Fibroblast of lung (primary cell): ENCODE measurements around the gene TMEM154. TPM values are rescaled to one million over a fixed set of nuclear protein-coding genes. Genes with fewer than 3 reads are reported as not detected.

Experiments
- DNase-seq, 2 donors: peaks; one replicate each; pipeline versions ENCODE4 v3.0.0 to v3.0.0-alpha.2; 2010; ENCODE audit warnings: low read depth in 2 of 2
- H2AFZ ChIP-seq: 2 replicates; pipeline ENCODE4 v1.5.1; 2012; ENCODE audit warnings: low read length, control low read depth, inconsistent platforms
- H3K27ac ChIP-seq: 2 replicates; pipeline ENCODE4 v1.5.1; 2011; ENCODE audit warnings: low read length, control low read depth; ENCODE audit not compliant: insufficient read depth
- H3K27me3 ChIP-seq: 2 replicates; pipeline ENCODE4 v1.5.1; 2011; ENCODE audit warnings: mild to moderate bottlenecking, low read length; ENCODE audit not compliant: control insufficient read depth, insufficient read depth
- H3K36me3 ChIP-seq: 2 replicates; pipeline ENCODE4 v1.5.1; 2011; ENCODE audit warnings: low read length; ENCODE audit not compliant: control insufficient read depth, insufficient read depth
- H3K4me1 ChIP-seq: 2 replicates; pipeline ENCODE4 v1.5.1; 2011; ENCODE audit warnings: low read length; ENCODE audit not compliant: control insufficient read depth, insufficient read depth; ENCODE audit errors: extremely low read depth
- H3K4me2 ChIP-seq: 2 replicates; pipeline ENCODE4 v1.5.1; 2011; ENCODE audit warnings: low read length, control low read depth; ENCODE audit not compliant: insufficient read depth; ENCODE audit errors: extremely low read depth
- H3K4me3 ChIP-seq, 4 experiments: fragments of 200-600 bp in 1 of 4; sonication (generic) in 1 of 4; replicated peaks in 1 of 4; 2 replicates each; pipeline ENCODE4 v1.5.1; 2011 to 2016; ENCODE audit warnings: low read length in 4 of 4, low read depth in 3 of 4, mild to moderate bottlenecking in 3 of 4, control low read depth in 2 of 4, inconsistent platforms in 1 of 4, mixed read lengths in 1 of 4; ENCODE audit not compliant: insufficient read depth in 1 of 4; ENCODE audit errors: control extremely low read depth in 1 of 4
- H3K79me2 ChIP-seq: 2 replicates; pipeline ENCODE4 v1.5.1; 2012; ENCODE audit warnings: mild to moderate bottlenecking, low read length, inconsistent platforms; ENCODE audit not compliant: control insufficient read depth, insufficient read depth
- H3K9ac ChIP-seq: 2 replicates; pipeline ENCODE4 v1.5.1; 2011; ENCODE audit warnings: mild to moderate bottlenecking, low read length, control low read depth; ENCODE audit not compliant: insufficient read depth
- H3K9me3 ChIP-seq: 2 replicates; pipeline ENCODE4 v1.5.1; 2012; ENCODE audit warnings: low read depth, low read length; ENCODE audit not compliant: control insufficient read depth, insufficient read depth
- H4K20me1 ChIP-seq: 2 replicates; pipeline ENCODE4 v1.5.1; 2011; ENCODE audit warnings: low read length; ENCODE audit not compliant: control insufficient read depth, insufficient read depth; ENCODE audit errors: extremely low read depth
- EZH2 ChIP-seq: IDR thresholded peaks from 2 replicates; pipeline ENCODE4 v1.5.1; 2012; ENCODE audit warnings: low read length, control low read depth, mild to moderate bottlenecking; ENCODE audit errors: missing control alignments
- polyA plus RNA-seq, 2 donors: library from polyadenylated mRNA; depleted of rRNA in 1 of 2; stranded (reverse) in 1 of 2; unstranded in 1 of 2; fragments of >200 nt; gene quantifications; 2 replicates each; pipeline ENCODE4 v1.2.1, GENCODE V29; 2011 to 2012; ENCODE audit warnings: missing spikeins in 1 of 2
- total RNA-seq: library from RNA; depleted of rRNA; stranded (reverse); fragments of >200 nt; gene quantifications from 2 replicates; pipeline ENCODE4 v1.2.1, GENCODE V29; 2014
- TF ChIP-seq, protein P1 (sequence below), 2 donors: IDR thresholded peaks in 1 of 2; conservative IDR thresholded peaks in 1 of 2; 1 replicate in 1 of 2; 2 replicates in 1 of 2; pipeline ENCODE4 v1.5.1; 2011 to 2012; ENCODE audit warnings: low read length in 2 of 2, control low read depth in 1 of 2, inconsistent platforms in 1 of 2, low read depth in 1 of 2, mild to moderate bottlenecking in 1 of 2

Gene TMEM154
- total and polyA plus RNA-seq, 2 donors (not counting 1 experiment from before 2014, with no cell fraction given): 0.50 to 3.7 TPM

- Histone ChIP-seq H3K36me3 (no peaks in the 10 kb centered on the region), H3K4me1 (no peaks in the 10 kb centered on the region), H3K4me3 (no peak overlapping the region), H2AFZ (no peak overlapping the region), H3K27me3 (peaks cover 2% of the 10 kb centered on the region), H4K20me1 (no peaks in the 10 kb centered on the region), H3K27ac (no peak overlapping the region), H3K4me2 (no peak overlapping the region), H3K9ac (no peak overlapping the region), H3K9me3 (no peaks in the 10 kb centered on the region), H3K79me2 (no peaks in the 10 kb centered on the region)
- no peak for TF ChIP-seq EZH2
- TF ChIP-seq, protein P1, sequence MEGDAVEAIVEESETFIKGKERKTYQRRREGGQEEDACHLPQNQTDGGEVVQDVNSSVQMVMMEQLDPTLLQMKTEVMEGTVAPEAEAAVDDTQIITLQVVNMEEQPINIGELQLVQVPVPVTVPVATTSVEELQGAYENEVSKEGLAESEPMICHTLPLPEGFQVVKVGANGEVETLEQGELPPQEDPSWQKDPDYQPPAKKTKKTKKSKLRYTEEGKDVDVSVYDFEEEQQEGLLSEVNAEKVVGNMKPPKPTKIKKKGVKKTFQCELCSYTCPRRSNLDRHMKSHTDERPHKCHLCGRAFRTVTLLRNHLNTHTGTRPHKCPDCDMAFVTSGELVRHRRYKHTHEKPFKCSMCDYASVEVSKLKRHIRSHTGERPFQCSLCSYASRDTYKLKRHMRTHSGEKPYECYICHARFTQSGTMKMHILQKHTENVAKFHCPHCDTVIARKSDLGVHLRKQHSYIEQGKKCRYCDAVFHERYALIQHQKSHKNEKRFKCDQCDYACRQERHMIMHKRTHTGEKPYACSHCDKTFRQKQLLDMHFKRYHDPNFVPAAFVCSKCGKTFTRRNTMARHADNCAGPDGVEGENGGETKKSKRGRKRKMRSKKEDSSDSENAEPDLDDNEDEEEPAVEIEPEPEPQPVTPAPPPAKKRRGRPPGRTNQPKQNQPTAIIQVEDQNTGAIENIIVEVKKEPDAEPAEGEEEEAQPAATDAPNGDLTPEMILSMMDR (conservative IDR thresholded peaks at IDR 0.05 in 1 of 2, IDR thresholded peaks at IDR 0.05 in 1 of 2; ENCODE audit: low read depth in 1 of 2, low read length in 2 of 2): no peak
- DNase-seq: no peak
Measured at GRCh38 chr4:152693871-152694270, 14.1 kb upstream of the TMEM154 start.

GRCh38 chr4:152691761-152692160 lies 12.0 kb upstream of the TMEM154 start:
- DNase-seq: no peak
- Histone ChIP-seq H3K4me2 (no peak overlapping the region), H2AFZ (no peak overlapping the region), H3K4me1 (no peaks in the 10 kb centered on the region), H3K9me3 (no peaks in the 10 kb centered on the region), H3K36me3 (no peaks in the 10 kb centered on the region), H4K20me1 (no peaks in the 10 kb centered on the region), H3K27me3 (peaks cover 7% of the 10 kb centered on the region), H3K27ac (no peak overlapping the region), H3K79me2 (no peaks in the 10 kb centered on the region), H3K9ac (no peak overlapping the region), H3K4me3 (no peak overlapping the region)
- TF ChIP-seq EZH2: no peak
- TF ChIP-seq, protein P1 (conservative IDR thresholded peaks at IDR 0.05 in 1 of 2, IDR thresholded peaks at IDR 0.05 in 1 of 2; ENCODE audit: low read depth in 1 of 2, low read length in 2 of 2): no peak

- no peak overlapping the region for H3K4me2 ChIP-seq
Measured at GRCh38 chr4:152690706-152691651, 11.2 kb upstream of the TMEM154 start.

More at GRCh38 chr4:152690706-152691651, 11.2 kb upstream of the TMEM154 start:
- TF ChIP-seq, protein P1 (conservative IDR thresholded peaks at IDR 0.05 in 1 of 2, IDR thresholded peaks at IDR 0.05 in 1 of 2; ENCODE audit: low read depth in 1 of 2, low read length in 2 of 2): no peak
- no peak for TF ChIP-seq EZH2
- no peaks in the 10 kb centered on the region for H3K4me1 ChIP-seq
- no peak overlapping the region for H3K4me3 ChIP-seq
- H3K9ac ChIP-seq: no peak overlapping the region
- DNase-seq: peak in 1 of 2 donors; percentile 49
- H4K20me1 ChIP-seq: no peaks in the 10 kb centered on the region
- H3K27ac ChIP-seq: no peak overlapping the region
- no peaks in the 10 kb centered on the region for H3K36me3 ChIP-seq
- no peak overlapping the region for H2AFZ ChIP-seq
- no peaks in the 10 kb centered on the region for H3K9me3 ChIP-seq
- no peaks in the 10 kb centered on the region for H3K79me2 ChIP-seq
- peaks cover 7% of the 10 kb centered on the region for H3K27me3 ChIP-seq
